Skeletal muscle satellite cell (primary cell): ENCODE results near the gene OGG1.
"Not testable (repeated sequence)": the region's sequence is repeated elsewhere in the genome, so short reads cannot be mapped to it uniquely, and the experiment has no call there.

Experiments
- H3K27me3 ChIP-seq: 2 replicates; pipeline ENCODE4 v1.7.0; 2013; ENCODE audit warnings: low read length; ENCODE audit not compliant: control insufficient read depth, insufficient read depth
- H3K36me3 ChIP-seq: 2 replicates; pipeline ENCODE4 v1.7.0; 2013; ENCODE audit warnings: mild to moderate bottlenecking, control low read depth, low read length; ENCODE audit not compliant: insufficient read depth
- H3K4me1 ChIP-seq: 2 replicates; pipeline ENCODE4 v1.7.0; 2013; ENCODE audit warnings: low read length; ENCODE audit not compliant: control insufficient read depth, insufficient read depth
- H3K4me2 ChIP-seq: 2 replicates; pipeline ENCODE4 v1.7.0; 2013; ENCODE audit warnings: mild to moderate bottlenecking, low read length
- H3K4me3 ChIP-seq: 2 replicates; pipeline ENCODE4 v1.7.0; 2013; ENCODE audit warnings: low read length
- H3K9ac ChIP-seq: 2 replicates; pipeline ENCODE4 v1.7.0; 2013; ENCODE audit warnings: mild to moderate bottlenecking, low read depth, low read length, moderate library complexity
- H3K9me3 ChIP-seq: replicated peaks from 2 replicates; pipeline ENCODE4 v1.7.0; 2013; ENCODE audit warnings: mild to moderate bottlenecking, control low read depth, low read length

The OGG1 gene

DNA sequence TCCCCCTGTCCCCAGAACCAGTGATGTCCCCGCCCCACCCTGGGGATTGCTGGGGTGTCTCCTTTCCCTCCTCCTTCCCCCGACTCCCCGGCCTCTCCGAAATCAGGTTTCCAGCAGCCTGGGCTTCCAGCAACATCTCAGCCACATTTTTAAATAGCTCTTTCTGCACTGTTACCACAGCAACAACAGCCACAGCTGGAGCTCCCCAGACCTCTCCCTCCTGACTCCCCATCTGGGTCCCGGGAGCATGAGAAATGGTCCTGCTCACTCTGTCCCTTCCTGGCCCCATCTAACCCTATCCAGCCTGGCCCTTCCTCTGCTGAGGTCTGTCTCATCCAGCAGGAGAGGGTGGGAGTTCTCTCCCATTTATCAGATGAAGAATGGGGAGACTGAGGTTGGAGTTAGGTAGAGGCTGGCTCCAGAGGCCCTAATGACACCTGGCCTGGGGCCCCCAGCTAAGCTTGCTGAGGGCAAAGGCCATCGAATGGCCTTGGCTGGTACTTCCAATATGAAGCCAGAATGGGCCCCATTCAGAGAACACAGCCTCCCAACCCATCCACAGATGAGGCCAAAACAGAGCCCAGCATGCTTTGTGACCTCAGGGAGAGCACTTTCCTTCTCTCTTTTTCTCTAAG is 18.5 kb downstream of the OGG1 start:
- peak overlapping the region; percentile 87 for H3K9ac ChIP-seq
- H3K4me3 ChIP-seq, result no peak overlapping the region
- H3K27me3 ChIP-seq, result no peaks in the 10 kb centered on the region
- H3K4me1 ChIP-seq, result peaks cover 32% of the 10 kb centered on the region
- peaks cover 5% of the 10 kb centered on the region for H3K36me3 ChIP-seq
- H3K4me2 ChIP-seq, result peak overlapping the region; percentile 94
- H3K9me3 ChIP-seq, result no peaks in the 10 kb centered on the region

DNA sequence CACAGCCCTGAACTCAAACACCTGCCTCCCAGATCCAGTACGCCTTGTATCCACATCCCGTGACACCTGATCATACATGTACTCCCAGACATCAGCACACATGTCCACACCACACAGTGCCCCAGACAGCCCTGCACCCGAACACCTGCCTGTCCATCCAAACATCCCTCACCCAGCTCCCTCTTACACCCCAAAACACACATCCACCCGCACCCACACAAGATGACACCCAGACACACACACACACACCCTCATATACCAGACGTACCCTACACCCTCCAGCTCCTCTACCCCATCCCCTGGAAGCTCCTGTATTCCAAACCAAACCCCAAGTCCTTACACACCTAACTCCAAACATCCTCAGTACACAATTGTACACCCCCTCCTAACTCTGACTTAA is 19.3 kb downstream of the OGG1 start:
- Histone ChIP-seq H3K9ac (peak overlapping the region; percentile 87), H3K4me2 (peak overlapping the region; percentile 94), H3K4me1 (peaks cover 32% of the 10 kb centered on the region), H3K4me3 (peak overlapping the region; percentile 76), H3K9me3 (no peaks in the 10 kb centered on the region), H3K36me3 (peaks cover 5% of the 10 kb centered on the region), H3K27me3 (no peaks in the 10 kb centered on the region)

GRCh38 chr3:9769426-9770275 is 19.9 kb downstream of the OGG1 start, which contains the start of gene CAMK1:
TSS of gene CAMK1 (minus strand) at chr3:9769947. CDS start at chr3:9767749, 2,198 bp downstream.
- peak within 1 kb of the TSS; percentile 76 for H3K4me3 ChIP-seq
- H3K4me2 ChIP-seq, result peak within 1 kb of the TSS; percentile 94
- H3K9ac ChIP-seq, result peak within 1 kb of the TSS; percentile 87
- peaks cover 5% of the 10 kb centered on the region for H3K36me3 ChIP-seq
- no peaks in the 10 kb centered on the region for H3K9me3 ChIP-seq
- H3K27me3 ChIP-seq, result no peaks in the 10 kb centered on the region
- H3K4me1 ChIP-seq, result peaks cover 32% of the 10 kb centered on the region

GRCh38 chr3:9770276-9770812 is 20.6 kb downstream of the OGG1 start:
- Histone ChIP-seq H3K9ac (peak overlapping the region; percentile 87), H3K36me3 (peaks cover 2% of the 10 kb centered on the region), H3K9me3 (no peaks in the 10 kb centered on the region), H3K4me1 (peaks cover 32% of the 10 kb centered on the region), H3K4me3 (peak overlapping the region; percentile 76), H3K27me3 (no peaks in the 10 kb centered on the region), H3K4me2 (peak overlapping the region; percentile 94)

- not testable (repeated sequence) for H3K4me3 ChIP-seq, H3K27me3 ChIP-seq, H3K4me2 ChIP-seq, H3K9me3 ChIP-seq, H3K36me3 ChIP-seq, H3K9ac ChIP-seq
- H3K4me1 ChIP-seq, result peaks cover 32% of the 10 kb centered on the region
Observed at GRCh38 chr3:9771007-9771406, 21.3 kb downstream of the OGG1 start.

- Histone ChIP-seq H3K4me1 (peaks cover 18% of the 10 kb centered on the region), H3K4me3 (no peak overlapping the region), H3K9me3 (no peaks in the 10 kb centered on the region), H3K36me3 (peaks cover 13% of the 10 kb centered on the region), H3K27me3 (no peaks in the 10 kb centered on the region), H3K9ac (no peak overlapping the region), H3K4me2 (no peak overlapping the region)
Observed at GRCh38 chr3:9776896-9777693, 27.3 kb downstream of the OGG1 start.

- H3K9me3 ChIP-seq, result no peaks in the 10 kb centered on the region
- no peak overlapping the region for H3K9ac ChIP-seq
- H3K4me3 ChIP-seq, result no peak overlapping the region
- H3K4me2 ChIP-seq, result peak overlapping the region; percentile 17
- peaks cover 13% of the 10 kb centered on the region for H3K36me3 ChIP-seq
- H3K4me1 ChIP-seq, result peaks cover 18% of the 10 kb centered on the region
- H3K27me3 ChIP-seq, result no peaks in the 10 kb centered on the region
Observed at GRCh38 chr3:9777694-9778021, 27.9 kb downstream of the OGG1 start.

- Histone ChIP-seq H3K36me3 (peaks cover 13% of the 10 kb centered on the region), H3K27me3 (no peaks in the 10 kb centered on the region), H3K9me3 (no peaks in the 10 kb centered on the region), H3K4me3 (no peak overlapping the region), H3K4me1 (peaks cover 18% of the 10 kb centered on the region), H3K4me2 (peak overlapping the region; percentile 27), H3K9ac (no peak overlapping the region)
Observed at GRCh38 chr3:9778143-9779074, 28.7 kb downstream of the OGG1 start.

DNA sequence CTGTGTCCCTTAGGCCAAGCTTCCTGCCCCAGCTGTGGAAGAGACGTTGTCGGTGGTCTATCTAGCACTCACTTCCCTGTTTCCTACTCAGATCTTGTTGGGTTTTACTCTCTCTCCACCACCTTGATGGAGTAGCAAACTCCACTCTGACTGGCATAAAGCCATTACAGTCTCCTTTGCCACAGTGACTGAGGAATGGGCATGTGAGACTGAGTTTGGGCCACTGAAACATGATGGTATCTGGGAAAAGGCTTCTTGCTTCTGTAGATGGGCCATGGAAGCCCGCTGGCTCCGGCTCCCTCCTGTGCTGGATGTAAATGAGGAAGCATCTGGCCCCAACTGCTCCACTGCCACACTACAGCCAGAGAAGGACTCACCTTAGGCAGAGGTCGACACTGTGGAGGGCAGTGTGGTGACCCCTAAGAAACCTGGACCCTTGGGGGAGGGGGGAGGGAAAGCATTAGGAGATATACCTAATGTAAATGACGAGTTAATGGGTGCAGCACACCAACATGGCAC is 29.4 kb downstream of the OGG1 start:
- Histone ChIP-seq H3K4me3 (no peak overlapping the region), H3K4me1 (peaks cover 18% of the 10 kb centered on the region), H3K27me3 (no peaks in the 10 kb centered on the region), H3K4me2 (no peak overlapping the region), H3K9ac (no peak overlapping the region), H3K9me3 (no peaks in the 10 kb centered on the region), H3K36me3 (peaks cover 19% of the 10 kb centered on the region)

GRCh38 chr3:9779721-9780457 is 30.1 kb downstream of the OGG1 start:
- Histone ChIP-seq H3K36me3 (peaks cover 22% of the 10 kb centered on the region), H3K27me3 (no peaks in the 10 kb centered on the region), H3K9me3 (no peaks in the 10 kb centered on the region), H3K4me3 (no peak overlapping the region), H3K9ac (no peak overlapping the region), H3K4me2 (no peak overlapping the region), H3K4me1 (peaks cover 18% of the 10 kb centered on the region)
